Astrocyte of the spinal cord (primary cell): ENCODE measurements around the gene NMUR1.
A peak's percentile ranks its signal among the peaks of the same experiment; 100 is the strongest.
"Not testable (repeated sequence)": the region's sequence is repeated elsewhere in the genome, so short reads cannot be mapped to it uniquely, and the experiment has no call there.

Experiments used
- DNase-seq: peaks from one replicate; pipeline ENCODE4 v3.0.0; 2011; ENCODE audit warnings: low read depth, low spot score
- H3K4me3 ChIP-seq: 2 replicates; pipeline ENCODE4 v1.5.1; 2011; ENCODE audit warnings: low read depth, mild to moderate bottlenecking, low read length, moderate library complexity
- in situ Hi-C: cut with HindIII; loops from 2 replicates; pipeline ENCODE4 v1.10.0; 2017; ENCODE audit warnings: low sequenced_read_pairs
- TF ChIP-seq, protein P1 (sequence below): IDR thresholded peaks from 2 replicates; pipeline ENCODE4 v1.5.1; 2012; ENCODE audit warnings: low read depth, mild to moderate bottlenecking, low read length, inconsistent platforms

NMUR1 gene

GRCh38 chr2:231563378-231563961 lies 33.2 kb upstream of the NMUR1 start:
- no peak overlapping the region for H3K4me3 ChIP-seq
- in situ Hi-C loops: no loop called here
- TF ChIP-seq, protein P1, sequence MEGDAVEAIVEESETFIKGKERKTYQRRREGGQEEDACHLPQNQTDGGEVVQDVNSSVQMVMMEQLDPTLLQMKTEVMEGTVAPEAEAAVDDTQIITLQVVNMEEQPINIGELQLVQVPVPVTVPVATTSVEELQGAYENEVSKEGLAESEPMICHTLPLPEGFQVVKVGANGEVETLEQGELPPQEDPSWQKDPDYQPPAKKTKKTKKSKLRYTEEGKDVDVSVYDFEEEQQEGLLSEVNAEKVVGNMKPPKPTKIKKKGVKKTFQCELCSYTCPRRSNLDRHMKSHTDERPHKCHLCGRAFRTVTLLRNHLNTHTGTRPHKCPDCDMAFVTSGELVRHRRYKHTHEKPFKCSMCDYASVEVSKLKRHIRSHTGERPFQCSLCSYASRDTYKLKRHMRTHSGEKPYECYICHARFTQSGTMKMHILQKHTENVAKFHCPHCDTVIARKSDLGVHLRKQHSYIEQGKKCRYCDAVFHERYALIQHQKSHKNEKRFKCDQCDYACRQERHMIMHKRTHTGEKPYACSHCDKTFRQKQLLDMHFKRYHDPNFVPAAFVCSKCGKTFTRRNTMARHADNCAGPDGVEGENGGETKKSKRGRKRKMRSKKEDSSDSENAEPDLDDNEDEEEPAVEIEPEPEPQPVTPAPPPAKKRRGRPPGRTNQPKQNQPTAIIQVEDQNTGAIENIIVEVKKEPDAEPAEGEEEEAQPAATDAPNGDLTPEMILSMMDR: peak; percentile 83
- DNase-seq: peak; percentile 44

GRCh38 chr2:231557571-231558217 lies 27.4 kb upstream of the NMUR1 start:
- H3K4me3 ChIP-seq: no peak overlapping the region
- peak; percentile 72 for DNase-seq
- TF ChIP-seq, protein P1: peak; percentile 72
- in situ Hi-C loops: no loop called here

- DNase-seq: no peak
- no peak overlapping the region for H3K4me3 ChIP-seq
- in situ Hi-C loops: no loop called here
- TF ChIP-seq, protein P1: no peak
Measured at GRCh38 chr2:231556981-231557380, 26.7 kb upstream of the NMUR1 start.

DNA sequence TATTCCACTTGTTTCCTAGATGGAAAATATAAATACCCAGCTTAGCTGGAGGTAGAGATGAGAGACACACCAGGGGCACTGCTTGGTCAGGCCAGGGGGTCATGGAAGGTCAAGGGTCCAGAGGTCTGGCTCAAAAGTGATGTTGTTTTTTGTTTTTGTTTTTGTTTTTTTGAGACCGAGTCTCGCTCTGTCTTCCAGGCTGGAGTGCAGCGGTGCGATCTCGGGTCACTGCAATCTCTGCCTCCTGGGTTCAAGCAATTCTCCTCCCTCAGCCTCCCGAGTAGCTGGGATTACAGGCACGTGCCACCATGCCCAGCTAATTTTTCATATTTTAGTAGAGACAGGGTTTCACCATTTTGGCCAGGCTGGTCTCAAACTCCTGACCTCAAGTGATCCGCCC lies 26.3 kb upstream of the NMUR1 start:
- DNase-seq, in situ Hi-C loops, H3K4me3 ChIP-seq: not testable (repeated sequence)

DNA sequence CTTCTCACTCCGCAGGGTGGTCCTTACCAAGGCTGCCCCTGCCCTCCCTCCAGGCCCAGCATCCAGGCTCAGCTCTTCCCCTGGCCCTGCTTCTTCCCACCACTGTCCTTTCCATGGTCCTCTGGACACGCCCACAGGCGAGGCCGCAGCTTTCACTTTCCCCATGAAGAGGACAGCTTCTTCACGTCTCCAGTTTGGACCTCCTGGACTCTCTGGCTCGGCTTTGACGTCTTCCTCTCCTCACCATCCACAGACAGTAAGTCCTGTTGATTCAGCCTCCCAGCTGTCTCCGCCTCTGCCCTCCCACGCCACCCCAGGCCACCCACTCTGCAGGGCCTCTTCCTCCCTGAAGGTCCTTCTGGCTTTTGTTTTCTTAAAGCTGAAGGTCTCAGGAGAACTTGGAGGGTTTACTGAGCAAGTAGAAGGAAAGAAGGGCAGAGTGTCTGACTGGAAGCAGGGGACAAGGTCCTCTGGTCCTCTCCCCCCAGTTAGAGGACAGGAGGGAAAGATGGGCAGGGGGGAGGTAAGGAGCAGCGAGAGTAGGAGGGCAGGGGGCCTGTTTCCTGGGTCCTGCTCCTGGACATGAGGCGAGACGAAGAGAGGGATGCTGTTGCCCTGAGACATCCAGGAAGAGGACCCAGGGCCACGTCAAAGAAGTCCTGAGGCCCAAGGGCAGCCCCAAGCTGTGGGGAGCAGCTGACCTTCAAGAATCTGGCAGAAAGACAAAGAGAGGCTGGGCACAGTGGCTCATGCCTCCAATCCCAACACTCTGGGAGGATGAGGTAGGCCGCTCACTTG lies 24.7 kb upstream of the NMUR1 start:
- in situ Hi-C loops: no loop called here
- no peak overlapping the region for H3K4me3 ChIP-seq
- DNase-seq: peak; percentile 78
- TF ChIP-seq, protein P1: no peak

- DNase-seq: no peak
- TF ChIP-seq, protein P1: no peak
- no peak overlapping the region for H3K4me3 ChIP-seq
- in situ Hi-C loops: no loop called here
Measured at GRCh38 chr2:231554327-231554726, 24.1 kb upstream of the NMUR1 start.

- in situ Hi-C loops: no loop called here
- H3K4me3 ChIP-seq: no peak overlapping the region
- TF ChIP-seq, protein P1: no peak
- DNase-seq: no peak
Measured at GRCh38 chr2:231552752-231553151, 22.5 kb upstream of the NMUR1 start.
